ENCODE data around the gene RAMACL. TPM values are rescaled to one million over a fixed set of nuclear protein-coding genes. Genes with fewer than 3 reads are reported as not detected.

Gene RAMACL
- total RNA-seq, 1 donor from 2014 or later = not detected

DNA sequence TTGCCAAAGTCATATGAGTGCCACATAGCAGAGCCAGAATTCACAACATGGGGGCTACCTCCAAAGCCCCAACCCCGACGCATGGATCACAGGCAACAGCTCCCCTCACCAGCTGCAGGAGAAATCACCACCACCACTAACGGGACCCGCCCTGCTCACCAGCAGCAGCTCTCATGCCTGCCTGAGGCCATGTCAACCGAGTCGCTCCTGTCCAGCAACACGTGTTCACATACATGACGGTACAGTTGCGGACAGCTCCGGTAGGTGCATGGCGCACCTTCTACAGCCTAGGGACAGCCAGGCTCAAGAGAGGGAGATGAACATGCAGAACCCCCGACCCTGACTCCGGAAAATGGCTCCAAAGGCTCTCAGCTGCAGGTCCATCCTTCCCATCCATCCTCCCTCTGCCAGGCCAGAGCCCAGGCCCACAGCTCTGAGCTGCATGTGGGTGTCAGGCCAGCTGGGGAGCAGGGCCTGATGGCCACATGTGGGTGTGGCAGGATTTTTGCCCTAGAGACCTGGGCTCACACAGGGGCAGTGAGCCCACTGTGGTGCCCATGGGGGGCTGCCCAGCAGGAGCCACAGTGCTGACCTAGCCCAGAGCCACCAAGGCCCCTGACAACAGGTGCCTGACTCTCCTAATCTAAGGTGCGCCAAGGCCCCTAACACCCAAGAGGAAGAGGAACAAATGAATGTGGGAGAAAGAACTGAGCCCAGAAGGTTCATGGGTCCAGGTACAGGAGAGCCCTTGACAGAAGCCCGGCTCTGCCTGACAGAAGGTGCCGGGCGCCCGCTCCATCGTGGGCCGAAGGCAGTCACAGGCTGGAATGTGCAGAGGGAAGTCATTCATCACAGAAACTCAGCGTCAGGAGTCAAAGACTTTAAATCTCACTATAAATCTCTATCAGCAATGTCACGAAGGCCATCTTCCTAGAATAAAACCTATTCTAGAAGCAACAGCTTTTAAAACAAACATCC lies 30.1 kb upstream of the RAMACL start:
- Histone ChIP-seq H3K27ac (no peak overlapping the region), H3K4me3 (no peak overlapping the region), H3K36me3 (peaks cover 0 to 4% of the 10 kb centered on the region in 2 donors), H3K9me3 (no peaks in the 10 kb centered on the region), H3K4me1 (peaks cover 9 to 27% of the 10 kb centered on the region in 2 donors), H3K27me3 (no peaks in the 10 kb centered on the region)
- TF ChIP-seq CTCF (IDR thresholded peaks at IDR 0.05) = no peak
- intact Hi-C loops (cut with DNase I) = no loop called here
- DNase-seq (ENCODE audit: low spot score in 2 of 2) = peak in 1 of 2 donors; percentile 53

DNA sequence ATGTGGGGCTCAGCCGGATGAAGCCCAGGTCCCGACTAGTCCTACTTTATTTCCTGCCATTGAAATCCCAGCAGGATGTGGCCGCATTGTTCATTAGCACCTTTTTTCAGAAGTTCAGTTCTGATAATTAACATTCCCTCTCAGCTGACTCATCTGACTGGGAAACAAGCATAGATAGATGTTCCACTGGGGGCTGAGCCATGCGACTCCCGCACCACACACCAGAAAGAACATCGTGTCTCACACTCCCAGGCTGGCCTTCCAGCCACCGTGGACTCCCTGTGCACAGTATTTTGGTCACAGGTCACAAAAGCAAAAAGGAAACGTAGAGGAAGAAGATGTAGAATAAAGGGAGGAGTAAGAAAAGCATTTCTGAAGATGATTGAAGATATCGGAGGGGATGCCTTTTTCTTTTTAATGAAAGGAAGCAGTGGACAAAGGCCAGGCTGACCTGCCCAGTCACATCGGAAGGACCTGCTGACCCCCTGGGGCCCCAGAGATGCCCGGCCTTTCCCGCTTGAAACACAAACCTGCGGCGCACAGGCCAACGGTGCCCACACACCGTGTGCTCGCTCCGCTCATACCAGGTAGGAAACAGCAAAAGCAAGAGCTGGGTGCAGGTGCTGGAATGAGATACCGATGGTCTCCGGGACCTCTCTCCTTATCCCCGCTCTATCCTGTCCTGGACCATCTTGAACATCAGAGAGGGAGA lies 28.7 kb upstream of the RAMACL start:
- Histone ChIP-seq H3K4me3 (no peak overlapping the region), H3K9me3 (no peaks in the 10 kb centered on the region), H3K27ac (no peak overlapping the region), H3K4me1 (peaks cover 0 to 14% of the 10 kb centered on the region in 2 donors), H3K36me3 (peaks cover 0 to 4% of the 10 kb centered on the region in 2 donors), H3K27me3 (no peaks in the 10 kb centered on the region)
- peak in 1 of 2 donors; percentile 64 for DNase-seq (ENCODE audit: low spot score in 2 of 2)
- no peak for TF ChIP-seq CTCF (IDR thresholded peaks at IDR 0.05)
- intact Hi-C loops (cut with DNase I) = no loop called here

- DNase-seq (ENCODE audit: low spot score in 2 of 2) = peak in 1 of 2 donors; percentile 49
- H3K27ac ChIP-seq = peak overlapping the region in 1 of 2 donors; percentile 51
These were observed 28.1 kb upstream of the RAMACL start for GRCh38 chr6:166614589-166614988.

DNA sequence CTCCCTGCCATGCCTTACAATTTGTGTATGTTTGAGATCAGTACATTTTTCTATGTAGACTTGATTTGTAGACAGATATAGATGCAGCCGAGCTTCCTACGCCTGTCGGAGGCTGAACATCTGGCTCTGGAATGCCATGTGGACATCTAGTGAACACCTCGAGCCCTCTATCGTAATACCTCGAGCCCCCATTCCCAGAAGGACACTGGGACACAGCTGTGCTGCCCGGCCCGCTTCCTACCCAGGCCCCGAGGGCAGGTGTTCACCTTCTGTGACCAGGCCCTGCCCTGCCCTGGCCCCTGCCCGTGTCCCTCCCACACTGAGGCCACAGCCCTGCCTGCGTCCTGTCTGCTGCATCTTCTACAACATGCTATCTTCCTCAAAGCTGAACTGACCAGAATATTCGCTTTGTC lies 27.7 kb upstream of the RAMACL start:
- H3K4me1 ChIP-seq = peaks cover 0 to 10% of the 10 kb centered on the region in 2 donors
- no peaks in the 10 kb centered on the region for H3K9me3 ChIP-seq
- TF ChIP-seq CTCF (IDR thresholded peaks at IDR 0.05) = no peak
- intact Hi-C loops (cut with DNase I) = no loop called here
- H3K4me3 ChIP-seq = no peak overlapping the region
- peak overlapping the region in 1 of 2 donors; percentile 51 for H3K27ac ChIP-seq
- DNase-seq (ENCODE audit: low spot score in 2 of 2) = peak in 1 of 2 donors; percentile 58
- H3K36me3 ChIP-seq = peaks cover 0 to 4% of the 10 kb centered on the region in 2 donors
- no peaks in the 10 kb centered on the region for H3K27me3 ChIP-seq

More at GRCh38 chr6:166614589-166614988, 28.1 kb upstream of the RAMACL start:
- H3K4me3 ChIP-seq = no peak overlapping the region
- no peaks in the 10 kb centered on the region for H3K27me3 ChIP-seq
- H3K9me3 ChIP-seq = no peaks in the 10 kb centered on the region
- H3K4me1 ChIP-seq = peaks cover 0 to 13% of the 10 kb centered on the region in 2 donors
- intact Hi-C loops (cut with DNase I) = no loop called here
- TF ChIP-seq CTCF (IDR thresholded peaks at IDR 0.05) = no peak
- H3K36me3 ChIP-seq = peaks cover 0 to 4% of the 10 kb centered on the region in 2 donors

DNA sequence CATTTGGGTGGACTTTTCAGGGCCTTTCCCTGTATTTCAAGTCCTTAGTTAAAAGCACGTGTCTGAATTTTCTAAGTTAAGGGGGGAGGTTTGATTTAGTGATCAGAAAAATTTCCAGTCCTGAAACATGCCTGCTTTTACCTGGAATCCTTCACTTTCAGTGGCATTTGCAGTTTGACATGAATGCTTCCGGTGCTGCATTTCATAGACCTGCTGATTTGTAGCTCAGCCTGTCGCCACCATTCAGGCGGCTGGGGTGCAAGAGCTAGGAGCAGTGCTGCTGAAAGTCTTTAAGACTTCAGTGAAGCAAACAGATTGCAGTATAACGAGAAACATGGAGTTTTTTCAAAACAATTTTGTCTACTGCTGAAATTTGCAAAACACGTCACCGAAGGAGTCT lies 26.5 kb upstream of the RAMACL start:
- no peak overlapping the region for H3K27ac ChIP-seq
- intact Hi-C loops (cut with DNase I) = no loop called here
- no peaks in the 10 kb centered on the region for H3K4me1 ChIP-seq

More for the DNA sequence above, 26.5 kb upstream of the RAMACL start:
- no peaks in the 10 kb centered on the region for H3K36me3 ChIP-seq
- H3K27me3 ChIP-seq = no peaks in the 10 kb centered on the region
- H3K4me3 ChIP-seq = no peak overlapping the region
- no peak for TF ChIP-seq CTCF (IDR thresholded peaks at IDR 0.05)
- no peaks in the 10 kb centered on the region for H3K9me3 ChIP-seq
- DNase-seq (ENCODE audit: low spot score in 2 of 2) = no peak
